H9 (cell line): Measurements from ENCODE around the gene RPUSD2. TPM values are rescaled to one million over a fixed set of nuclear protein-coding genes. Genes with fewer than 3 reads are reported as not detected.

Source experiments
- DNase-seq: peaks from one replicate; pipeline ENCODE4 v3.0.0-alpha.2; 2017
- H2AFZ ChIP-seq: one replicate; pipeline ENCODE4 v1.6.1; 2013; ENCODE audit warnings: mild to moderate bottlenecking, low read length, control low read depth, moderate library complexity
- H2AK5ac ChIP-seq: 2 replicates; pipeline ENCODE4 v1.6.1; 2013; ENCODE audit warnings: low read length, control low read depth, mixed read lengths; ENCODE audit not compliant: insufficient read length
- H2BK120ac ChIP-seq: one replicate; pipeline ENCODE4 v1.6.1; 2013; ENCODE audit warnings: low read depth, mild to moderate bottlenecking, low read length, control low read depth, inconsistent platforms; ENCODE audit not compliant: poor library complexity, severe bottlenecking
- H2BK12ac ChIP-seq: 2 replicates; pipeline ENCODE4 v1.6.1; 2013; ENCODE audit warnings: low read length, control low read depth, mixed read lengths, low read depth; ENCODE audit not compliant: insufficient read length
- H2BK15ac ChIP-seq: 2 replicates; pipeline ENCODE4 v1.6.1; 2013; ENCODE audit warnings: low read depth, low read length, control low read depth
- H2BK20ac ChIP-seq: one replicate; pipeline ENCODE4 v1.6.1; 2013; ENCODE audit warnings: low read depth, mild to moderate bottlenecking, low read length, control low read depth, inconsistent platforms; ENCODE audit not compliant: poor library complexity, severe bottlenecking
- H2BK5ac ChIP-seq: 2 replicates; pipeline ENCODE4 v1.6.1; 2013; ENCODE audit warnings: low read length, control low read depth, mixed read lengths; ENCODE audit not compliant: insufficient read length
- H3K14ac ChIP-seq: 2 replicates; pipeline ENCODE4 v1.6.1; 2013; ENCODE audit warnings: low read length, control low read depth; ENCODE audit not compliant: insufficient read depth
- H3K18ac ChIP-seq: 2 replicates; pipeline ENCODE4 v1.6.1; 2013; ENCODE audit warnings: low read depth, mild to moderate bottlenecking, mixed read lengths, low read length, control low read depth; ENCODE audit not compliant: insufficient read length
- H3K23ac ChIP-seq: 2 replicates; pipeline ENCODE4 v1.6.1; 2013; ENCODE audit warnings: low read length, control low read depth, mixed read lengths, low read depth; ENCODE audit not compliant: insufficient read length
- H3K23me2 ChIP-seq: 2 replicates; pipeline ENCODE4 v1.6.1; 2013; ENCODE audit warnings: low read depth, mild to moderate bottlenecking, mixed read lengths, low read length, control low read depth; ENCODE audit not compliant: insufficient read length, poor library complexity, severe bottlenecking
- H3K27ac ChIP-seq: 2 replicates; pipeline ENCODE4 v1.5.1; 2013; ENCODE audit warnings: low read length, control low read depth, mixed read lengths, low read depth; ENCODE audit not compliant: insufficient read length
- H3K27me3 ChIP-seq: 2 replicates; pipeline ENCODE4 v1.6.1; 2013; ENCODE audit warnings: low read length, control low read depth, inconsistent platforms; ENCODE audit not compliant: insufficient read depth
- H3K4ac ChIP-seq: 2 replicates; pipeline ENCODE4 v1.6.1; 2013; ENCODE audit warnings: low read depth, mild to moderate bottlenecking, control low read depth, inconsistent platforms, low read length, moderate library complexity
- H3K4me1 ChIP-seq: 2 replicates; pipeline ENCODE4 v1.6.1; 2013; ENCODE audit warnings: low read length, control low read depth, inconsistent platforms; ENCODE audit not compliant: insufficient read depth
- H3K4me2 ChIP-seq: 2 replicates; pipeline ENCODE4 v1.6.1; 2013; ENCODE audit warnings: low read length, control low read depth, mixed read lengths; ENCODE audit not compliant: insufficient read length, insufficient read depth
- H3K56ac ChIP-seq: 2 replicates; pipeline ENCODE4 v1.6.1; 2013; ENCODE audit warnings: low read depth, mild to moderate bottlenecking, mixed read lengths, low read length, control low read depth; ENCODE audit not compliant: insufficient read length
- H3K79me1 ChIP-seq: 2 replicates; pipeline ENCODE4 v1.6.1; 2013; ENCODE audit warnings: low read depth, mild to moderate bottlenecking, moderate library complexity, low read length, control low read depth, inconsistent platforms; ENCODE audit not compliant: insufficient read depth, poor library complexity, severe bottlenecking
- H3K79me2 ChIP-seq: 2 replicates; pipeline ENCODE4 v1.6.1; 2013; ENCODE audit warnings: low read length, control low read depth, inconsistent platforms; ENCODE audit not compliant: insufficient read depth
- H3K9ac ChIP-seq: 2 replicates; pipeline ENCODE4 v1.6.1; 2013; ENCODE audit warnings: low read length, control low read depth, mixed read lengths; ENCODE audit not compliant: insufficient read length; ENCODE audit errors: extremely low read depth
- H3K9me3 ChIP-seq: one replicate; pipeline ENCODE4 v1.6.1; 2013; ENCODE audit warnings: low read depth, low read length, inconsistent platforms; ENCODE audit not compliant: control insufficient read depth
- H3T11ph ChIP-seq: one replicate; pipeline ENCODE4 v1.6.1; 2013; ENCODE audit warnings: mild to moderate bottlenecking, low read length, control low read depth, inconsistent platforms
- H4K20me1 ChIP-seq: one replicate; pipeline ENCODE4 v1.6.1; 2013; ENCODE audit not compliant: control insufficient read depth, insufficient read length, insufficient read depth
- H4K5ac ChIP-seq: 2 replicates; pipeline ENCODE4 v1.6.1; 2013; ENCODE audit warnings: low read depth, mild to moderate bottlenecking, mixed read lengths, low read length, control low read depth; ENCODE audit not compliant: insufficient read length
- H4K8ac ChIP-seq: replicated peaks from 2 replicates; pipeline ENCODE4 v1.6.1; 2013; ENCODE audit warnings: low read length, control low read depth, mixed read lengths, low read depth; ENCODE audit not compliant: insufficient read length
- H4K91ac ChIP-seq: 2 replicates; pipeline ENCODE4 v1.6.1; 2013; ENCODE audit warnings: low read depth, mild to moderate bottlenecking, moderate library complexity, mixed read lengths, low read length, control low read depth; ENCODE audit not compliant: insufficient read length
- H3K27ac Mint-ChIP-seq, 3 experiments: 2 replicates in 2 of 3; 3 replicates in 1 of 3; pipeline ENCODE4 v1.8.0; 2020 to 2021; ENCODE audit warnings: mixed read lengths in 3 of 3, mild to moderate bottlenecking in 1 of 3, moderate library complexity in 1 of 3
- H3K27me3 Mint-ChIP-seq: 2 replicates; pipeline ENCODE4 v1.8.0; 2021; ENCODE audit warnings: low read depth, mild to moderate bottlenecking, moderate library complexity, mixed read lengths
- H3K36me3 Mint-ChIP-seq, 3 experiments: 2 replicates in 2 of 3; 3 replicates in 1 of 3; pipeline ENCODE4 v1.8.0; 2020 to 2021; ENCODE audit warnings: low read depth in 3 of 3, mixed read lengths in 3 of 3; ENCODE audit not compliant: insufficient read depth in 1 of 3
- H3K4me1 Mint-ChIP-seq, 2 experiments: 2 replicates each; pipeline ENCODE4 v1.8.0; 2020; ENCODE audit warnings: mixed read lengths in 2 of 2
- H3K4me3 Mint-ChIP-seq, 2 experiments: 2 replicates in 1 of 2; 3 replicates in 1 of 2; pipeline ENCODE4 v1.8.0; 2020 to 2021; ENCODE audit warnings: mild to moderate bottlenecking in 2 of 2, mixed read lengths in 2 of 2, moderate library complexity in 1 of 2
- H3K9me3 Mint-ChIP-seq, 2 experiments: 2 replicates in 1 of 2; 3 replicates in 1 of 2; pipeline ENCODE4 v1.8.0; 2020; ENCODE audit warnings: mild to moderate bottlenecking in 2 of 2, mixed read lengths in 2 of 2, moderate library complexity in 1 of 2
- WGBS: extraction: QIAGEN DNeasy Blood & Tissue Kit; methylation state at CpG from one replicate; pipeline ENCODE4 v1.1.7; 2013; ENCODE audit warnings: missing lambda C conversion rate, low lambda C conversion rate, mixed read lengths; ENCODE audit not compliant: insufficient read length; ENCODE audit errors: extremely low coverage; 5-methylcytosine and 5-hydroxymethylcytosine counted together
- total RNA-seq: library from RNA; stranded (reverse); gene quantifications from 2 replicates; pipeline ENCODE4 v1.2.1, GENCODE V29; 2021
- TF ChIP-seq, protein P1 (sequence below): fragments of 200-600 bp; sonication (generic); conservative IDR thresholded peaks from 3 replicates; pipeline ENCODE4 v1.8.0; 2021; ENCODE audit warnings: antibody characterized with exemption, mild to moderate bottlenecking

Gene RPUSD2
- total RNA-seq, 1 experiment from 2014 or later, result 25.7 TPM

DNA sequence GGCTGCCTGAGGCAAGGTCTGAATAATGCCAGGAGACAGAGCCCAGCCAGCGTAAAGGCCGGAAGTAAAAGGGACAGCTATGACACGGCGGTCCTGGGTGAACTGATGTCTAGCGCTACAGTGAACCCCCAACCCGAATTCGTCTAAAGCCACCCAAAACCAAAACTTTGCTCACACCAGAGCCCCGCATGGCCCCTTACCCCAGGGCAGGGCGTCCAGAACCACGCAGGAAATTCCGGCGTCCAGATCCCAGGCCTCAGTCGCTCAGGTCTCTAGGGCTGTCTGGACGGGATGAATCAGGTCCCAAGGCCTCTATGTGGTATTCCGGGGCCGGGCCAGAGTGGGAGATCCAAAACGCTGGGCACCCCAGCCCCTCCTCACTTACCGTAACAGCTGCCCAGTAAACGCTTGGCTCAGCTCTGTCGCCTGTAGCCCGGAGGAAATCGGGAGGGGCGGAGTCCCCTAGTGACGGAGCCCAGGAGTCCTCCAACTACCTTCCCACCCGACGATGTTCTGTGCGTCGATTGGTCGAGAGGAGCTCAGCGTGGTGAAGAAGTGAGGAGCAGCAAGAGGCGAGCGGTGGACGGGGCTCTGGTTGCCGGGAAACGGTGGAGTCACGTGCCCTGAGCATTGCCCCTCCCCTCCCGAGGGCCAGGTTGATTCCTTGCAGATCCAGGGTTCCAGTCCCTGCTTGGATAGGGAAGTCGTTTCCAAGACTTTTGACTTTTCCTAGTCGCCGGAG is 4.3 kb upstream of the RPUSD2 start, which contains the start of gene CCDC32:
TSS of gene CCDC32 (minus strand) at position 452 of the 742 bp plus-strand sequence. CDS start 2,027 bp downstream, outside the sequence.
- Histone ChIP-seq H4K20me1 (no peaks in the 10 kb centered on the region), H3K4me2 (peak within 1 kb of the TSS; percentile 68), H3K23ac (no peak within 1 kb of the TSS), H2BK15ac (no peak within 1 kb of the TSS), H3K23me2 (peaks cover 3% of the 10 kb centered on the region), H3K14ac (no peak within 1 kb of the TSS), H3K79me2 (no peaks in the 10 kb centered on the region), H4K91ac (no peak within 1 kb of the TSS), H4K8ac (no peak within 1 kb of the TSS), H2BK12ac (no peak within 1 kb of the TSS), H2BK120ac (no peak within 1 kb of the TSS), H2AK5ac (no peak within 1 kb of the TSS), H3K4me1 (no peaks in the 10 kb centered on the region), H3K27ac (no peak within 1 kb of the TSS), H2BK5ac (no peak within 1 kb of the TSS), H3K18ac (no peak within 1 kb of the TSS), H3K79me1 (no peaks in the 10 kb centered on the region), H3K4ac (no peak within 1 kb of the TSS), H2AFZ (peak within 1 kb of the TSS; percentile 52), H3K27me3 (no peaks in the 10 kb centered on the region), H3K9ac (peak within 1 kb of the TSS; percentile 5), H3T11ph (no peak within 1 kb of the TSS), H2BK20ac (no peak within 1 kb of the TSS), H3K9me3 (no peaks in the 10 kb centered on the region), H4K5ac (no peak within 1 kb of the TSS), H3K56ac (no peak within 1 kb of the TSS)
- Mint-ChIP-seq H3K27ac (peak within 1 kb of the TSS; percentile 82 to 96 (median 92); a peak in 6 of 7 replicates), H3K27me3 (peaks cover 2% of the 10 kb centered on the region; the same call in 1 of the 2 replicates), H3K4me1 (peaks cover 19 to 23% of the 10 kb centered on the region in 2 experiments), H3K9me3 (no peaks in the 10 kb centered on the region; a peak in 1 of 5 replicates), H3K36me3 (peaks cover 0 to 3% (median 0%) of the 10 kb centered on the region in 3 experiments; a peak in 2 of 7 replicates), H3K4me3 (peak within 1 kb of the TSS; percentile 91 to 95)
- DNase-seq, result peak; percentile 100
- TF ChIP-seq, protein P1, sequence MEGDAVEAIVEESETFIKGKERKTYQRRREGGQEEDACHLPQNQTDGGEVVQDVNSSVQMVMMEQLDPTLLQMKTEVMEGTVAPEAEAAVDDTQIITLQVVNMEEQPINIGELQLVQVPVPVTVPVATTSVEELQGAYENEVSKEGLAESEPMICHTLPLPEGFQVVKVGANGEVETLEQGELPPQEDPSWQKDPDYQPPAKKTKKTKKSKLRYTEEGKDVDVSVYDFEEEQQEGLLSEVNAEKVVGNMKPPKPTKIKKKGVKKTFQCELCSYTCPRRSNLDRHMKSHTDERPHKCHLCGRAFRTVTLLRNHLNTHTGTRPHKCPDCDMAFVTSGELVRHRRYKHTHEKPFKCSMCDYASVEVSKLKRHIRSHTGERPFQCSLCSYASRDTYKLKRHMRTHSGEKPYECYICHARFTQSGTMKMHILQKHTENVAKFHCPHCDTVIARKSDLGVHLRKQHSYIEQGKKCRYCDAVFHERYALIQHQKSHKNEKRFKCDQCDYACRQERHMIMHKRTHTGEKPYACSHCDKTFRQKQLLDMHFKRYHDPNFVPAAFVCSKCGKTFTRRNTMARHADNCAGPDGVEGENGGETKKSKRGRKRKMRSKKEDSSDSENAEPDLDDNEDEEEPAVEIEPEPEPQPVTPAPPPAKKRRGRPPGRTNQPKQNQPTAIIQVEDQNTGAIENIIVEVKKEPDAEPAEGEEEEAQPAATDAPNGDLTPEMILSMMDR, result no peak
- WGBS, result no CpG with 5 or more reads among the region's 40 CpGs
